SW480 (cell line): ENCODE measurements around the gene SCRG1.

ENCODE experiments used
- DNase-seq: peaks from one replicate; pipeline ENCODE4 v3.0.0-alpha.2; 2016; ENCODE audit warnings: low spot score

Gene SCRG1

DNA sequence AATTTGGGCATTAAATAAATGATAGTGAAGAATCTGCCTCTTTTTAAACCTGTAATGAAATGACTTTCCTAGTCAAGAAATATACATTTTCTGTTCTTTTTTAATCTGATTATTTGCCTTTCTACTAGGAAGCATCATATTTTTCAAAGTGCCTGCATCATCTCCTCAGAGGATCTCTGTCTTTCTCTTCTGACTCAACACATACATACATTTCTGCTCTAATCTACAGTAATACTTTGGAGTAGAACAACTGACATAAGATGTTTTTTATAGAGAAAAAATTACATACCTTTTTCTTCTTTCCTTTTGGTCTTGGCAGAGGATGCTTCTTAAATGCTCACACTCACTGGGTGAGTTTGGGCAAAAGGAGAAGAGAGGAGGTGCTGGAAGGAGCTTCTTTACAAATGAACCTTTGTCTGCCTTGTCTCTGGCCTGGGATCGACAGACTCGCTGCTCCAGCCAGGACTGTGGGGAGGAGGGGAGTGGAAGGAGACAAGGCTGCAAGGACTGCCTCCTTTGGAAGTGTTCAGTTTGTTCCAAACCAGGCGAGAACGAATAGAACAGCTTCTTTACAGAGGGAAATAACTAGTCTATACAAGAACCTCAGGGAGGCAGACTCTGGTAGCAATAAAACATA, at the start of gene SCRG1:
Gene SCRG1, minus strand, starts transcription at position 338 of the 637 bp plus-strand sequence. CDS start 7,702 bp downstream, outside the sequence.
- no peak for DNase-seq

DNA sequence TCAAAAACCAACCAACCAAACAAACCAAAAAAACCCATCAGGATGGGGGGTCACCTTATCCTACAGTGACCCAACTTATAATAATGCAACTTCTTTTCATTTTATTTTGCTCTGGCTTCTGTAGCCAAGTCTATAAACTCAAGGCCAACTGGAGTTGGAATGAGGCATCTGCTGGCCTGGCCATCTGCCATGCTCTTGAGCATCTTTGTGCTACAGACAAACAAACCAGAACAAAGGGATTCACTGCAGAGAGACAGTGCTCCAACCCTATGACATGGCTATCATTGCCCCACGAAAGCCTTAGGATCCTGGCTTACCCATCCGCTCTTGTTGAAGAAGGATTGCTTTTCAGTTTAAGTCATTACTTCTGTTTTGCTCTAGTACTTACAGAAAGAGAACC, 49.2 kb upstream of the SCRG1 start:
- no peak for DNase-seq

DNA sequence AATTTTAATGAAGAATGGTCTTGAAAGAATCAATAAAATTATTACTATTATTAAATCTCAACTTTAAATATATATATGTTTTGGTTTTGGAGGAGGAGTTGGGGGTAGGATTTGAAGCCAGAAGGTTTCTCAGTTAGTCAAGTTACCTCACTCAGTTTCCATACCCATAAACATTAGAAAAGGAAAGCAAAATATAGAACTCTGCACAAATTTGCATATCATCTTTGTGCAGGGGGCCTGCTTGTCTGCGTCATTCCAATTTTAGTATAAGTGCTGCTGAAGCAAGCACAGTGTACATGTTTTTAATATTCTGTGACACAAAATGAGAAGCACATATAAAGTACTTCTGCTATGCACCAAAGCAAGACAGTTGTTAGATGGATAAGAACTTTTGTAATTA, 47.5 kb upstream of the SCRG1 start:
- no peak for DNase-seq

DNA sequence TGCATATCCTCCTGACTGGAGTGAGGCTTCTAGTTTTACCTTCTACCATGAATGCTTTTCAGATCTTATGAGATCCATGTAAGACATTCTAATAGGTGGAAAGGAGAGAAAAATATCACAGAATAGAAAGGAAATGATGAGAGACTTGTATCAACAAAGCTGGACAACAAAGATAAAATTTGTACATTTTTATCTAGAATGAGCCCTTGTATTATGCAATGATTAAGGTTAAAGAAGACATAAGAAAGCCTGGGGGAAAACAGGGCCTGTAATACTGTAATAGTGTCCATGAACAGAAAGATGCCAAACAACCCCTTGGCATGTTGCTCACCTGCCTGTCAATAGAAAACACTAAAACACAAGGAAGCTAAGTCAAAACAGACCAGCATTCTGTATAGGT, 44.2 kb upstream of the SCRG1 start:
- DNase-seq, result no peak

DNA sequence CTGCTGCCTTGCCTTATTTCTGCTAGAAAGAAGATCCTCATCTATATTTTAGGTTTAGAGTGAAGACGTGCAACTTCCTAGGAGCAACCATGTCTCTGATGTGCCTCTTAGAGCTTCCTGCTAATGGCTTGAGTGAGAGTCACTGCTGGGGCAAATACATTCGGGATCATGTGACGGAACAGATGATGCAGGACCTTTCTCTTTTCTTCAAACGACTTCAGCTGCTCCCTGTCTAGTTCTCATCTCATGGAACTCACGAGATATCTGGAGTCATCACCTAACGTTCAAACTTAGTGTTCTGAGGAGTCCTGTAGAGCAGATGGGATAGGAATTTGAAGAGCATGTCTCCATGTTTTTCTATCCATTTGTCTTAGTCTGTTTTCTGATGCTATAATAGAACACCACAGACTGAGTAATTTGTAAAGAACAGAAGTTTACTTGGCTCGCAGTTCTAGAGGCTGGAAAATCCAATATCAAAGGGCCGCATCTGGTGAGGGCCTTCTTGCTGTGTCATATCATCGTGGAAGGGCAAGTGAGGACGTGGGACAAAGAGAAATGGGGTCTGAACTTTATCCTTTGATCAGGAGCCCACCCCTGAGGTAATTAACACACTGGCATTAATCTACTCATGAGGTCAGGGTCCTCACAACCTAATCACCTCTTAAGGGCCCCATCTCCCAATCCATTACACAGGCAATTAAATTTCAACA, 43.5 kb upstream of the SCRG1 start:
- DNase-seq, result no peak

DNA sequence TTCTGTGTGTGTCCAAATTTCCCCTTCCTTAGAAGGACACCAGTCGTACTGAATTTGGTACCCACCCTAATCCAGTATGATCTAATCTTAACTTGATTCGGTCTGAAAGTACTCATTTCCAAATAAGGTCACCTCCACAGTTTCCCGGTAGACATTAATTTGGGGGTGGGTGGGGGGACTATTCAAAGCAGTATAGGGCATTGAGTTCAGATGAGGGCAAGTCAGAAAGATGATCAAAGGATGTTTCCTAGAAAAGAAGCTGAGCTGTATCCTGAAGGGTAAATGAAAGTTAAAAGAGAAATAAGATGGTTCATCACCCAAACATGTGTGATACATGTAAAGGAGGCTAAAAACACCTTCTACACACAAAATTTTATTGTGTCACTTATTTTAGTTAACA, 42.0 kb upstream of the SCRG1 start:
- no peak for DNase-seq

DNA sequence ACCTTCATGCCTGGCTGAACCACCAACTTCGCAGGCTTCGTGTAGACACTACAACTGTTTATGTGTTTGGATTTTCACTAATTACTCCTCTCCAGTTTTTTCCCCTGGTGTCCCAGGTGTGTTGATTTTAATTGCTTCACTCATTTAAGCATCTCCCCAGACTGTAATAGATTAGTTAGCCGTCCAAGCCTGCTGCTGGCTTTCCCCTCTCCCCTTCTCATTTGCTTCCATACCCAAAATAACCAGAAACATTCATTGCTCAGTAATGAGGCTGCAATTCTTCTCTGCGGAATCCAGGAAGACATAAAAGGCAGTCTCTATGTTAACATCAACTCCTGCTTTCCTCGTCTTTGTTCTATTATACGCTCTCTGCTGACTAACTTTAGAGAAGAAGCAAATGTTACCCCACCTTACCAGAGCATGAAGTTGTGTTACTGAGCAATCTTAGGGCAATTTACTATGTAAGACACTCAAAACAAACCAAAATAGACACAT, 37.9 kb upstream of the SCRG1 start:
- DNase-seq, result no peak

DNA sequence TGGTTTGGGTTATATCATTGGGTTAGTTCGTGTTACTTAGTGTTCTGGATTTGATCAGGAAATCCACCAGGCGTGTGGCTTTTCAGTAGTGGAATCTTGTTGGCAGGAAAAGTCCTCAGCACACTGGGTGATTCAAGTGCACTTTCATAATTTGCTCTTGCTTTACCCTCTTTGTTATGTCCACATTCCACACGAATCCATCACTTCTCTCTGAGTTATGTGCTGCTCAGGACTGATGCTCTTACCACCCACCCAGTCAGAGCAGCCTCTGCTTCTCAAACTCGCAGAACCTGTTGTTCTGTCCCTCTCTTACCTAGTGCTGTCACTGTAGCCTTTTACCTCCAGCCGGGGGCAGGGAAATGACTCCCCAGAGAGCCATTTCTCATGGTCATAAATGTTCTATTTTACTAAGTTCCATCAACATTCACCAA, 37.2 kb upstream of the SCRG1 start:
- no peak for DNase-seq

DNA sequence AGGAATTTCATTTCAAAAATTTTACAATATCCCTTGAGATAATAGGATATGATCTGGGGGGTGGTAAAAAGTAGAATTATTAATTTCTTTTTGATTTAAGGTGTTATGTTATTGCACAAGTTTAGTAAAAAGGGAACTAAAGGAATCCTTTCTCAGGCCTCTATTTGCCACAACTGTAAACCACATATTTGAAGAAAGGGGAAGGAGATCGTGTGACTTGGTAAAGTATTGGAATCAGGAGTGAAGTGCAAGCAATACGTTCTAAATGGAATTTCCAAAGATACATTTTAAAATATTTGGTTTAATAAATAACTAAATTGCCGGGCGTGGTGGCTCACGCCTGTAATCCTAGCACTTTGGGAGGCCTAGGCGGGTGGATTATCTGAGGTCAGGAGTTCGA, 35.3 kb upstream of the SCRG1 start:
- DNase-seq, result no peak

DNA sequence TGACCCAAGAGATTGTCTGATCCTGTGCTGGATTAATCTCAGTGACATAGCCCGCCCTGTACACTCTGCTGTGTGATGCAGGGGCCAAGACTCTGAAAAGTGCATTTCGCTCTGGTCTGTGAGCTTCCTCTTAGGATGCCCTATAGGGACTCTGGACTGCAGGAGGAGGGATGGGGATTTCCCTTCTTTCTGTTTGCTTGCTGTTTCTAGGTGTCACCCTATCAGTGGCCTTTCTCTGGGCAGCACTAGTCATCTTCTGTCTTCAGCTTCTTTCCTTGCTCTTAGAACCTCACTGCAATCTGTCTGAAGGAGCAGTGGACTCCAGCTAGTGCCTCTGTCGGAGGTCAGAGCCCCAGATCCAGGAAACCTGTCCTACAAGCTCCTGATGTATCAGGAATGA, 34.5 kb upstream of the SCRG1 start:
- no peak for DNase-seq

DNA sequence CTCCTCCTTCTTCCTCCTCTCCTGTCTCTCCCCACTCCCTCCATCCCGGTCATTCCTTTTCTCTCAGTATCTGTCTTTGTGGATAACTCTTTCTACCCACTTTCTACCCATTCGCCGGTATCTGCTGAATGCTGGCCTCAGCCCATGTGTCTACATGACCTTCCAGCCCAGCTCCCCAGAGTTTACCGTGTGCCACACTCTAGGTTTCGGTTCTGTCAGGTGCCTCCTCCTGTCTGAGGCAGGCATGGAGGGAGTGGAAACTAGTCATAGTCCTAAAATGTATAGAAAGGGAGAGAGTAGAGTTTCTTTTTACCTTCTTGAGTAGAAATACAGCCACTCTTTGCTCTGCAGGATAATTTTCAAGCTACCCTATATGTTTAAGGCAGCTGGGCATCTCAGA, 33.5 kb upstream of the SCRG1 start:
- DNase-seq, result no peak

DNA sequence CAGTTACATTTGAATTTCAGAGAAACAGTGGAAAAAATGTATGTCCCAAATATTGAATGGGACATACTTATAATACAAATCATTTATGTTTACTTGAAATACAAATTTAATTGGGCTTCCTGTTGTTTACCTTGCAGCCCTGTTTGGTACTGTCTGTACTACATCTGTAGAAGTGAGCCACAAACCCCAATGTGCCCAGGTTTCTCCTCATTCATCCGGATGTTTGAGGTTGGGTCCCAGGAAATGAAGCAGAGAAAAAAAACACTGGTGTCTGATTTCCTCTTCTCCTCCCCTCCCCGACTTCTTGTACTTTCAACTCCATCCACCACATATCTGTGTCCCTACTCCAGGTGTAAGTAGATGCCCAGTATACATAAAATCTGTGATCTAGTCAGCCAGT, 27.1 kb upstream of the SCRG1 start:
- no peak for DNase-seq

DNA sequence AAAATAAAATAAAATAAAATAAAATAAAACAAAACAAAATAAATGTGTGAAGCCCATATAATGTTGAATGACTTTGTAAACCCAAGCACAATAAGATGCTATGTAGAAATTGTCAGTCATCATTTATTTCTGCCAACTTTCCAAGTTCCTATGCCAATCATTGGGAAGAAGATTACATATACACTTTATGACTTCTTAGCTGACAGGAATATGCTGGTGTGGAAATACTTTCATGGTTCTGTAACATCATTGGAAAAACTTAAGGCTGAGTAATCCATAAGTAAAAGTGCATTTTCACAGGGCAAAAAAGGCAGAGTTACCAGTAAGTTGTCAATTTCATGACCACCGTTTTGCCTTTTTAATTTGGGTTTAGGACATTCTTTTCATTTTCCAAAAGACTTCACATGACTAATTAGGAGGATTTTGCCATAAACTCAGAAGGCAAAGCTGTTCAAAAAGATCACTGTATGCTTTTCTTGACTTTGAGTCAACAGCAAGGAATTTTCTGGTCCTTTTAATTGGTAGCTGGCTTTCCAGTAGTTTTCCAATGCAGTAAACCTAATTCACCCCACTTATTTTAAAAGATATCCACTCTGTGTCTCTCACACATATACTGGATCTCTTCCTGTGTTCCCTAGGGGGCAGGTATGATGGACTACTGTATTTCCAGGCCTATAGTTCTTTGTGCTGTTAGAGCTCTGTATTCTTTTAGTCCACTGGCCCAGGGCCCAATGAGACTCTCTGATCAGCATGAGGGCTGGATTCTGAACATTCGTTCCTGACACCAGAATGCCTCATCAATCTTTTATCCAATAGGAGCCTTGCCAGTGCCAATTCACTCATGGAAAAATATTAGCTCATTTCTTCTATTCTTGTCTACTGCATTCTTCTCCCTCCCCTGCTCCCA, 26.2 kb upstream of the SCRG1 start:
- DNase-seq, result no peak

DNA sequence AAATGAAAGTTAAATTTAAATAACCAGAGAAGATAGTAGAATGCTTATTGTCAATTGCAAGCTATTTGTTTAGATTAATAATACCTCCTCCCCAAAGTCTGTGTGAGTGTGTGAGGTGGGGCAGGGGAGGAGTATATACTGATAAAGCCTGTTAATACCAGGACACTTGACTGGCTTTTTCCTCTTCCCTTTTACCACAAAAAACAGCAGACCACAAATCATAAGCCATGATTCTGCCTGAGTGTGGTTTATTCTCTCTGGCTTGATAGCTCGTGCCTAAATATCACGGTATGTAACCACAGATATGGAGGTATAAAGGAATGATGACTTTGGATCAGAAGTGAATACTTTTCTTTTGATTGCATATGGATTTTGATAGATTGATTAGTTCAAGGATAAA, 21.9 kb upstream of the SCRG1 start:
- no peak for DNase-seq

DNA sequence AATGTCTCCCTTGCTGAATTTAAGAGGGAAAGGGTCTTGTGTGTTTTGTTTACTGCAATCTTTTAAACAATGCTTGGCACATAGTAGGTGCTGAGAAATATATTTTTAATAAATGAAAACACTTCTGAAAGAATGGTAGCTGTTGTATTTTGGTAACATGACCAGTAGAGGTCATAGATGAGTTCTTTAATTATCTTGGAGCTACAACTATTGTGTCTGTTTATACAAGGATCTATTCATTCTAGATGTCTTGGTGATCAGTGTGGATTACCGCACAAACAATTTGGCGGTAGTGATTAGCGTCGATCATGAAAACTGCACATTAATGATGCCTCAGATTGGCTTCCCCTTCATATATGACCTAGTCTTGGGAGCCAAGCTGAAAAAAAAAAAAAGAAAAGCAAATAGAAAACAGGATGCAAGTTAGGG, 21.4 kb upstream of the SCRG1 start:
- peak; percentile 18 for DNase-seq

DNA sequence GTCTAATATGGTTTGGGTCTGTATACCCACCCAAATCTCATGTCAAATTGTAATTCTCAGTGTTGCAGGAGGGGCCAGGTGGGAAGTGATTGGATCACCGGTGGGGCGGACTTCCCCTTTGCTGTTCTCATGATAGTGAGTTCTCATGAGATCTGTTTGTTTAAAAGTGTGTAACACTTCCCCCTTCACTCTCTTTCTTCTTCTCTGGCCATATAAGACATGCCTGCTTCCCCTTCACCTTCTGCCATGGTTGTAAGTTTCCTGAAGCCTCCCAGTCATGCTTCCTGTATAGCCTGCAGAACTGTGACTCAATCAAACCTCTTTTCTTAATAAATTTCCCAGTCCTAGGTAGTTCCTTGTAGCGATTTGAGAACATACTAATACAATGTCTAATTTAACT, 19.7 kb upstream of the SCRG1 start:
- no peak for DNase-seq

DNA sequence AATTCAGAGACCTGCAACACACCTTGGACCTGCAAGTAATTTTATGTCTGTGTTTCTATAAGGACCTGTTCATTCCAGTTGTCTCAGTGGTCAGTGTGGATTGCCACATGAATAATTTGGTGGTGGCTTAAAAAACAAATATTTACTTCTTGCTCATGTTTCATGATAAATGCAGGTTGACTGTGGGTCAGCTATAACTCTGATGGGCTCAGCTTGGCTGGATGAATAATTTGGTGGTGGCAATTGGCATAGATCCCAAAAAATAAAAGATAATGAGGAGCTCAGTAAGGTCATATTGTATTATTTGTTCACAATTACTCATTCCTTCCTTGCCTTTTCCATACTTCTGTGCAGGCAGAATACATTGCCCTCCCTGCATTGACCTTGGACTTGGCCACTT, 18.9 kb upstream of the SCRG1 start:
- no peak for DNase-seq

DNA sequence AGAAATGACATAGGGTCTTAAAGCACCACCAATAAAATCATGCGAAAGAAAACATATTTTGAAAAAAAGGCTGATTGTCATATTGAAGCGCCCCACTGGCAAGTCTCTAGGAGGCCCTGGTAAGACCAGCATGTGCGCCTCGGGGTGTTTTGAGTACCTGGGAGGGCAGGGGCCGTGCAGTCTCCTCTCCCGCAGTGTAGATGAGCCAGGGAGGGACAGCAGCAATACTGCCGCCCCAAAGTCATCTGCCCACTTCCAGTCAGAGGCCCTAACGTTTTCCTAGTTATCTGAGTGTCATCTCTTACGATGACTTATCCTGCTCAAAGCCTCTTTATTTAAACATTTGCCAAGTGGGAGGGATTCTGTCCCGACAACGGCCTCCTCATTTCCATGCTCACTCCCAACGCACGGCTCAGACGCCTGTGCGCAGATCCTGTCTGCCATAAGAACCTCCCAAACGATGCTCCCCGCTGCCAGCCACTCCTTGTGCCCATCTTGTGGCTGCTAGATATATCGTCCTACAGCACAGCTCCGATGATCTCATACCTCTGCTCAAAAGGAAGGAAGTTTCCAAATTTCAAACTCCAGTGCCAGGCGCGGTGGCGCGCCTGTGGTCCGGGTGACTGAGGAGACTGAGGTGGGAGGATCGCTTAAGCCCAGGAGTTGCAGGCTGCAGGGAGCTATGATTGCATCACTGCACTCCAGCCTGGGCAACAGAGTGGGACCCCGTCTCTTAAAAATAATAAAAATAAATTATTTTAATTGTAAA, 17.2 kb upstream of the SCRG1 start:
- no peak for DNase-seq

DNA sequence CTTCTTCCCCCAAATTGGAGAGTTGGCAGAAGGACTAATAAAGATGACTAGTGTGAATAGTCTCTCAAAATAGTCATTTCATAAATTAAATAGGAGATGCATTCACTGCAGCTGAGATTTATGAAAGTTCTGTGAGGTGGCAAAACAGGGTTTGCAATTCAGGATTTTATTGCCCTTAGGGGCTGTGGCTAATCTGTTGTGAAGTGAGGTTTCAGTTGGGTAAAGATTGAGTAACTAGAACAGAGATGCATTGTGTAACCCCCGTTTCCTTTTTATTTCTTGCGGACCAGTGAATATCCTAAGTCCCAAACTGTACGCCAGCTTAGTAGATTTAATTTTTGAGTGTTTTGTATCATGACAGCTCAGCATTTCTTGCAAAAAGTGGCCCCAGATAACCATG, 16.2 kb upstream of the SCRG1 start:
- no peak for DNase-seq

DNA sequence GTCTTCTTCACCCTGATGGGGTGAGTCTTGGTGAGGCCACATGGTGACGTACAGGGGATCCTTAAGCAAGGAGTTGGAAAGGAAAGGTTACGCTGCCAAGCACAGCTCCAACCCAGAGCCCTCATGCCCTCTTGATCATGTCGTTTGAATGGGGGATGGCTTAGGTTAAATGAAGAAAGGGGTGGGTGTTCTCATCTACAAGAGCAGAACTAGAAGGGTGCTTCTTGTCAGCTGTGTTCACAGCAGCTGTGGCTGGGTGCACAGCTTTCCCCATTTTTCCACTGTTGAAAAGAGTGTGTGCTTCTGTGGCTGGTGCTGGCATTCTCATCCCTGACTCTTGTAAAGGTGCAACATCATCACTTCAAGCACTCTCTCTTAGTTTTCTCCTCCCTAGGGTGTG, 15.5 kb upstream of the SCRG1 start:
- DNase-seq, result no peak

DNA sequence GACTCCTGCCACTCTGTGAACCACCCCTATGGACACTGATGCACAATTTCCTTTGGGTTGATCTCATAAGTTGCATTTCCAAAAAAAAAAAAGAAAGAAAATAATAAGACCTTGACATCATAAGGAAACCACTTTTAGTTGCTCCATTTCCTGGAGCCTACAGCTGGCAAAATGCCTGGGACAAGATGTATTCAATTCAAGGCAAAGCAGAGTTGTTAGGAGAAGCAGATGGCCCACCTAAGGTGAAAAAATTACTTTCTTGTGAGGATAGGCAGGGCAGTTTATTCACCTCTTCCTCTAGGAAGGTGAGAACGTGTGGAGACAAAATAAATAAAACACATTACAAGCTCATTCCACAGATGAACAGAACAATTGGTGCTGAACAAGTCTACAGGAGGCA, 14.1 kb upstream of the SCRG1 start:
- no peak for DNase-seq

DNA sequence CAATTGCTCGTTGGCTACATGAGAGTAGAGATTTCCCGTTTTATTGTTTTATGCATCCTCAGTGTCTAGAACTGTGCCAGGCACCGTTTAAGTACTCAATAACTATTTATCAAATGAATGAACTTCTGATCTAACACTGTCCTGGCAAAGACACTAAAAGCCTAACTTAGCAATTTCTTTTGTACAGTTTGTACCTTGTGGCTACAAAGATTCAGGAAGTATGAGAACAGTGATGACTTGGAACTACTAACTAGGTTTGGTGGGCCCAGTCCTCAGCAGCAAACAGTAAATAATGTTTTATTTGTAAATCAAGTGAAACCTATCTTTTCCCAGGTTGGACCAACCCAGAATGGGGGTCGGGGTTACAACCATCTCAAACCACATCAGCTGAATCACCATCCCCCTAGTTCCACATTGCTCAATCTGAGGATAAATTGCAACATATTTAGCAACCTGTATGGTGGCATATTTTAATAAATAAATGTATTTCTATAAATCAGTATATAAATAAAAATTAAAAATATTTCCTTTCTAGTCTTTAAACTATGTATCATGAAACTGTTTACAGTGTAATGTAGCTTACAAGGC, 12.3 kb upstream of the SCRG1 start:
- DNase-seq, result no peak
